PC-9 (cell line): ENCODE results near the gene SLC38A2.

Experiments
- EZH2 ChIP-seq: fragments of 200-600 bp; sonication (generic); IDR thresholded peaks from 2 replicates; pipeline ENCODE4 v1.8.0; 2017; ENCODE audit warnings: antibody characterized with exemption, low read depth
- TF ChIP-seq, protein P1 (sequence below): fragments of 200-600 bp; sonication (generic); conservative IDR thresholded peaks from 2 replicates; pipeline ENCODE4 v1.6.1; 2017; ENCODE audit warnings: mixed run types, antibody characterized with exemption, mild to moderate bottlenecking, moderate library complexity

DNA sequence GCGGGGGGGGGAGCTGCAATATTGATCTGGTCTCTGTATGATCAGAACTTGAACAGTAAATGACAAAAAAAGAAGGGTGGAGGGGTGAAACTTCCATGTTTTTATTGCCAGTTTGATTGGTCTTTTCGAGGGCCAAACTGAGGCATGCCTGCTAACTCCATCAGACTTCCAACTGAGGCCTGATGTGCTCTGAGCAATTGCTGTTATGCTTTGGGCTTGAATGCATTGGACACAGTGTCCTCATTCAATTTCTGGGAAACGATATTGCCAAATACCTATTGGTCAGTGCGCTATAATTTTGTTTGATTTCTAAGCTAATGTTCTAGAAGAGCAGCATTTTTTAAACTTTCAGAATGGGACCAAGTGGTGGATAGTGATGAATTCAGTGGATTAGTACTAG lies 2.1 kb upstream of the SLC38A2 start:
- TF ChIP-seq, protein P1, sequence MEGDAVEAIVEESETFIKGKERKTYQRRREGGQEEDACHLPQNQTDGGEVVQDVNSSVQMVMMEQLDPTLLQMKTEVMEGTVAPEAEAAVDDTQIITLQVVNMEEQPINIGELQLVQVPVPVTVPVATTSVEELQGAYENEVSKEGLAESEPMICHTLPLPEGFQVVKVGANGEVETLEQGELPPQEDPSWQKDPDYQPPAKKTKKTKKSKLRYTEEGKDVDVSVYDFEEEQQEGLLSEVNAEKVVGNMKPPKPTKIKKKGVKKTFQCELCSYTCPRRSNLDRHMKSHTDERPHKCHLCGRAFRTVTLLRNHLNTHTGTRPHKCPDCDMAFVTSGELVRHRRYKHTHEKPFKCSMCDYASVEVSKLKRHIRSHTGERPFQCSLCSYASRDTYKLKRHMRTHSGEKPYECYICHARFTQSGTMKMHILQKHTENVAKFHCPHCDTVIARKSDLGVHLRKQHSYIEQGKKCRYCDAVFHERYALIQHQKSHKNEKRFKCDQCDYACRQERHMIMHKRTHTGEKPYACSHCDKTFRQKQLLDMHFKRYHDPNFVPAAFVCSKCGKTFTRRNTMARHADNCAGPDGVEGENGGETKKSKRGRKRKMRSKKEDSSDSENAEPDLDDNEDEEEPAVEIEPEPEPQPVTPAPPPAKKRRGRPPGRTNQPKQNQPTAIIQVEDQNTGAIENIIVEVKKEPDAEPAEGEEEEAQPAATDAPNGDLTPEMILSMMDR, result no peak
- no peak for TF ChIP-seq EZH2
